DOHH2 (cell line): ENCODE results near the gene KDM4C.

Source experiments
- H3F3A ChIP-seq: fragments of 200-600 bp; sonication (generic), shearing (Covaris generic); 2 replicates; pipeline ENCODE4 v1.6.0; 2016; ENCODE audit warnings: antibody characterized with exemption, mild to moderate bottlenecking; ENCODE audit not compliant: control insufficient read depth, insufficient read depth
- H3K27ac ChIP-seq: fragments of 200-600 bp; sonication (generic); 2 replicates; pipeline ENCODE4 v1.5.1; 2014; ENCODE audit warnings: low read depth, mild to moderate bottlenecking, low read length, moderate library complexity
- H3K27me3 ChIP-seq: fragments of 200-600 bp; sonication (generic); 2 replicates; pipeline ENCODE4 v1.6.1; 2014; ENCODE audit warnings: mild to moderate bottlenecking, low read length, mixed read lengths; ENCODE audit not compliant: control insufficient read depth
- H3K36me3 ChIP-seq: fragments of 200-600 bp; sonication (generic); 2 replicates; pipeline ENCODE4 v1.6.1; 2014; ENCODE audit warnings: mild to moderate bottlenecking, low read length, moderate library complexity, mixed read lengths; ENCODE audit not compliant: control insufficient read depth
- H3K4me1 ChIP-seq: fragments of 200-600 bp; sonication (generic); 2 replicates; pipeline ENCODE4 v1.6.1; 2014; ENCODE audit warnings: mild to moderate bottlenecking, low read length, mixed read lengths; ENCODE audit not compliant: control insufficient read depth
- H3K4me2 ChIP-seq: fragments of 200-600 bp; sonication (generic); 2 replicates; pipeline ENCODE4 v1.6.0; 2014; ENCODE audit warnings: mild to moderate bottlenecking, low read length, moderate library complexity
- H3K4me3 ChIP-seq: fragments of 200-600 bp; sonication (generic); 2 replicates; pipeline ENCODE4 v1.5.1; 2014; ENCODE audit warnings: mild to moderate bottlenecking, low read length, mixed read lengths
- H3K79me2 ChIP-seq: fragments of 200-600 bp; sonication (generic); 2 replicates; pipeline ENCODE4 v1.6.1; 2014; ENCODE audit warnings: mild to moderate bottlenecking, low read length, mixed read lengths; ENCODE audit not compliant: control insufficient read depth
- H3K9me2 ChIP-seq: fragments of 200-600 bp; sonication (generic); replicated peaks from 2 replicates; pipeline ENCODE4 v1.6.1; 2014; ENCODE audit warnings: mild to moderate bottlenecking, low read length, mixed read lengths; ENCODE audit not compliant: control insufficient read depth
- H3K9me3 ChIP-seq: fragments of 200-600 bp; sonication (generic); 2 replicates; pipeline ENCODE4 v1.6.1; 2014; ENCODE audit warnings: antibody characterized with exemption, low read length, mixed read lengths; ENCODE audit not compliant: control insufficient read depth, insufficient read depth
- H4K20me1 ChIP-seq: fragments of 200-600 bp; sonication (generic); 2 replicates; pipeline ENCODE4 v1.6.0; 2014; ENCODE audit warnings: low read depth, mild to moderate bottlenecking, antibody characterized with exemption, low read length, moderate library complexity; ENCODE audit not compliant: control insufficient read depth, insufficient read depth
- CTCF ChIP-seq: fragments of 200-600 bp; sonication (generic); IDR thresholded peaks from one replicate; pipeline ENCODE4 v1.5.1; 2014; ENCODE audit warnings: antibody characterized with exemption, mild to moderate bottlenecking, low read depth, low read length; ENCODE audit not compliant: poor library complexity, severe bottlenecking
- EZH2phosphoT487 ChIP-seq: fragments of 200-600 bp; sonication (generic); IDR thresholded peaks from 2 replicates; pipeline ENCODE4 v1.6.1; 2017; ENCODE audit warnings: borderline replicate concordance, mild to moderate bottlenecking, antibody characterized with exemption, low read length, moderate library complexity, mixed read lengths

KDM4C gene

DNA sequence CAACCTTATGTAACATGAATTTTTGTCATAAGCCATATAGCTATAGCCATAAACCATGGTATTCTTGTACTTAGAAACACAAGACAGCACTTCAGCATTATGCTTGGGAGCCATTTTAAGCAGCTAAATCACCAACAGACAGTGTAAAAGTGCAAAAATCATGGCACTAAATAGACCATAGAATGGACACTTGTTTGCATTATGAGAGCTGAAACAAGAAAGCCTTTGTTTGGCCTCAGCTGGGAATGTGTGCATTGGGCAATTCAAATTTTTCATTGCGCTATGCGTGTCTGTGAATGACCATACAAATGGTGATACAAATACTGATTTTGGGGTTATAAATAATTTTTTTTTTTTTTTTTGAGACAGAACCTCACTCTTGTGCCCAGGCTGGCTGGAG is 23.7 kb downstream of the KDM4C start:
- Histone ChIP-seq H3K27me3 (no peaks in the 10 kb centered on the region), H3K79me2 (peaks cover 95% of the 10 kb centered on the region), H3K9me3 (no peaks in the 10 kb centered on the region), H4K20me1 (peaks cover 4% of the 10 kb centered on the region; the same call in 1 of the 2 replicates), H3F3A (peaks cover 6% of the 10 kb centered on the region), H3K36me3 (no peaks in the 10 kb centered on the region), H3K4me3 (no peak overlapping the region), H3K4me1 (peaks cover 69% of the 10 kb centered on the region), H3K4me2 (no peak overlapping the region), H3K9me2 (no peaks in the 10 kb centered on the region), H3K27ac (no peak overlapping the region)
- TF ChIP-seq EZH2phosphoT487 (no peak), CTCF (no peak)

DNA sequence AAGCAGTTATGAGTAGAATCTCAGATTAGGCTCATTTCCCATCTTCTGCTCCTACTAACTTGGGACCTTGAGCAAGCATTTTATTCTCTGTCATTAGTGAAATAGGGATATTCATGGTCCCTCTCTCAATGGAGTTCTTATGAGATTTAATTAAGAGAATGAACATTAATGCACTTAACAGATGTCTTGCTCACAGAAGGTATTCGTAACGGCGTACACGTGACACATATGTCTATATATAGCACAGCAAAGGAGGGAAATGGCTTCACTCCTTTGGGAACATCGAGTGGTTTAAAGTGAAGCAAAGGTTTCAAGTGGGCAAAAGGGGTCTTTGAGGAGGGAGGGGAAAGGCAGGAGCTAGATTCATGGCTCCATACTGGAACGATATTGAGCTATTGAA is 24.6 kb downstream of the KDM4C start:
- Histone ChIP-seq H4K20me1 (peaks cover 4% of the 10 kb centered on the region; the same call in 1 of the 2 replicates), H3K4me1 (peaks cover 61% of the 10 kb centered on the region), H3K9me3 (no peaks in the 10 kb centered on the region), H3K9me2 (no peaks in the 10 kb centered on the region), H3K27me3 (no peaks in the 10 kb centered on the region), H3K27ac (no peak overlapping the region), H3K4me2 (no peak overlapping the region), H3K79me2 (peaks cover 96% of the 10 kb centered on the region), H3F3A (peaks cover 1% of the 10 kb centered on the region; the same call in 1 of the 2 replicates), H3K36me3 (no peaks in the 10 kb centered on the region), H3K4me3 (no peak overlapping the region)
- no peak for TF ChIP-seq CTCF
- TF ChIP-seq EZH2phosphoT487 = no peak

DNA sequence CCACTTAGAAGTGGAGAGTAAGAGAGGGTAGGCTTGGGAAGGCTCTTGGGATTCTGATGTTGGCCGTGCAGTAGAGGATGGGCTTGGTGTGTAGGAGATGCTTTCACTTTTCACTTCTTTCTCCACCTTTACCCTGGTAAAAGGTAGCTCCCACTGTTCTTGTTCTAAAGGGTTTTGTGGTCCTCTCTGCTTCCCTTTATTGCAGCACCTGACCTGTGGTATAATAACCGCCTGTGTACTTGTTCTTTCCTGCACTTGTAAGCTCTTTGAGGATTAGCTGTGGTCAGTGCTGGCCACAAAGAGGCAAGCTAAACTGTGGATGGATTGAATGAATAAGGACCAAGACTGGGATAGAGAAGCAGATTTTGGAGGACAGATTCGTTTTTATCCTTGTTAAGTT is 25.2 kb downstream of the KDM4C start:
- no peaks in the 10 kb centered on the region for H3K9me3 ChIP-seq
- no peak overlapping the region for H3K4me2 ChIP-seq
- no peaks in the 10 kb centered on the region; the same call in 1 of the 2 replicates for H3F3A ChIP-seq
- peaks cover 7% of the 10 kb centered on the region for H4K20me1 ChIP-seq
- no peak overlapping the region for H3K27ac ChIP-seq
- no peak overlapping the region for H3K4me3 ChIP-seq
- TF ChIP-seq EZH2phosphoT487 (no peak), CTCF (no peak)
- no peaks in the 10 kb centered on the region for H3K9me2 ChIP-seq
- H3K4me1 ChIP-seq = peaks cover 54% of the 10 kb centered on the region
- no peaks in the 10 kb centered on the region for H3K36me3 ChIP-seq
- peaks cover 96% of the 10 kb centered on the region for H3K79me2 ChIP-seq
- no peaks in the 10 kb centered on the region for H3K27me3 ChIP-seq
